ENCODE data around the gene HMGCS1. TPM values are rescaled to one million over a fixed set of nuclear protein-coding genes. Genes with fewer than 3 reads are reported as not detected.
A peak's percentile ranks its signal among the peaks of the same experiment; 100 is the strongest.
"Not testable (repeated sequence)": the region's sequence is repeated elsewhere in the genome, so short reads cannot be mapped to it uniquely, and the experiment has no call there.

HMGCS1 gene
- 23.1 TPM for total RNA-seq
- long read RNA-seq, partial matches to known transcripts, result 0 of 1 reads
- long read RNA-seq, other reads (novel, unspliced or antisense), result 0 of 1 reads

DNA sequence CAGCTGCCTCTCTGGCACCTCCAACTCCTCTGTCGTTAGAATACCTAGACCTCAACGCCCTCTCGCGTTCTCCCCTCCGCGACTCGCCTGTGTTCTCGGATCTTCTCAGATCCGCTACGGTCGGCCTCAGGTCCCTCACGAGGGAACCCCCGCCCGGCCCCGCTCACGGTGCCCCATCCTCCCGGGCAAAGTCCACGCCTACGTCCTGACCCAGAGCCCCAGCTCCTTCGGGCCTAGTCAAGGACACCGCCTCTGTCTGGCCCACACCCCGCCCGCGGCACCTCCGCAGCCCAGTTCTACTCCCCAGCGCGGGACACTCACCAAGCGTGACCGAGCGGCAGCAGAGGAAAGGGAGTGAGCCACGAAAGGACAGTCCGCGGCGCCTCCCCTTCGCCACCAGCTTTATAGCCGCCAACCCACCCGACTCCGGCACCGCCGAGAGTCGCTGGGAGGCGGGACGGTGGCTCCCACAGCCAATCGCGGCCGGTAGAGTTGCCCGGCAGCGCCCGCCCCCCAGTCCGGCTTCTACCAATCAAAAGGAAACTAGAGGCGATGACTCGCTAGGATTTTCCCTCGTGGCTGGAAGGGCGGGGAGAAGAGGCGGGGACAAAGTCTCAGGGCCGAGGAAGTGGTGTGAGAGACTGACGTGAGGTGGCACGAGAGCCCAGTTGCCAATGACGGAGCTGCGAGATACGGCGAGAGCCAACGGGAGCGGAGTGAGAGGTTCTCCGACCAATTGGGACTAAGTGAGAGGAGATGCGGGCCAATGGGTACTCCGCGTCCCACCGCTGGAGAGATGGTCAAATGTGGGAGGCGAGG, at the start of gene HMGCS1:
Gene HMGCS1, minus strand, starts transcription at position 378 of the 819 bp plus-strand sequence. CDS start 14,447 bp downstream, outside the sequence.
- peak; percentile 98 for DNase-seq (ENCODE audit: missing footprints)
- ATAC-seq, result peak; percentile 99
- intact Hi-C loops (cut with DNase I), result loop anchor here (2.0 to 5.0 kb wide), 3 partner anchors 169 to 246 kb away; partner anchors contain the start of genes TMEM267 and ZNF131

DNA sequence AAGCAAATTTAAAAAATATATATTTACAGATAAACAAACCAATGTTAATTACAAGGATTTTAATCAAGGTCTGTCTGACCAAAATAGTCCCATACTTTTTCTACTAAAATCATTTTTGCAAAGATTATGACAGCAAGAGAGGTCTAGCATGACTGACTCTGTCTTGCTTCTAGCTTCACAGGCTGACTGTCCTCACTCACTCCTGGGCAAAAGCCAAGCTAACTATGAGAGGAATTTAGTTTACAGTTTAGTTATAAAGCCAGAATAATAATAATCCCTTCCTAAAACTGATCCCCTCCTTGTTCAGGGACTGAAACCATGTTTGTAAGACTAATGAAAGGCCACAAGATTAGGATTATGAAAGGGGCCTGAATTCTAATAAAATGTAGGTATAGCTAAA, 45.5 kb upstream of the HMGCS1 start:
- intact Hi-C loops (cut with DNase I), result no loop called here
- DNase-seq (ENCODE audit: missing footprints) (no peak), ATAC-seq (no peak)

DNA sequence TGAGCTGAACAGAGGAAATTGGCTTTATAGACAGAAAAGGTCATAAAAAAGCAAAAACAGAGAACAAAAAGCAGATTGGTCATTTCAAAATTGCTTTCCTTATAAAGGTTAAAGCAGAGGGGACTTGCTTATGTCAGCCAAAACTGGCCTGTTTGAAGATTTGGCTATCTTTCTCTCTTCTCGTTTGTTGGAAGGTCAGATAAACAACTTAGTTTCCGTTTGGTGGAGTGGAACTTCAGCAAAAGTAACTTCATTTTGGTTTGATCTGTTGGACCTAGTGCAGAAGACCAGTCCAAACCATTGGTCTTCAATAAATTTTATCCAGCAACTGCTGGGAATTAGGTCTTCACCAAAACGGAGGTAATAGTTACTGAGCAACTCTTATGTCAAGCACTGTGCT, 45.1 kb upstream of the HMGCS1 start:
- intact Hi-C loops (cut with DNase I), result no loop called here
- no peak for ATAC-seq
- no peak for DNase-seq (ENCODE audit: missing footprints)

DNA sequence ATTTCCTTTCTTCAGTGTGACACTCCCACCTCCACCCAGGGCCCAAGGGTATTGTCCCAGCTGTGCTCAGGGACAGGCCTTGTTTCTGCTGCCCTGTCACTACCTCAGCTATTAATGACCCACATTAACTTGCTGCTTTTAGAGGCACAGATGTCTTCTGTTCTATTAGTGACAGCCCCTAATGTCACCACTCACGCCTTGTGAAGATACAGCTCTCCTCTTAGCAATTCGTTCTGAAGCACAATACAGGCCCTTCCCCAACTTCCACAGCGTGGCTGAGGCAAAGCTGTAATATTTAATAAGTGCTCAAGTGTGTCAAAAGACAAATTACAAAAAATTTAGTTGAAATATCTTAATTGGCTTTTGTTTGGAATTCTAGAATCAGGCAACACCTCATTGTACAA, 44.7 kb upstream of the HMGCS1 start:
- ATAC-seq (peak; percentile 69), DNase-seq (ENCODE audit: missing footprints) (no peak)
- intact Hi-C loops (cut with DNase I), result no loop called here

DNA sequence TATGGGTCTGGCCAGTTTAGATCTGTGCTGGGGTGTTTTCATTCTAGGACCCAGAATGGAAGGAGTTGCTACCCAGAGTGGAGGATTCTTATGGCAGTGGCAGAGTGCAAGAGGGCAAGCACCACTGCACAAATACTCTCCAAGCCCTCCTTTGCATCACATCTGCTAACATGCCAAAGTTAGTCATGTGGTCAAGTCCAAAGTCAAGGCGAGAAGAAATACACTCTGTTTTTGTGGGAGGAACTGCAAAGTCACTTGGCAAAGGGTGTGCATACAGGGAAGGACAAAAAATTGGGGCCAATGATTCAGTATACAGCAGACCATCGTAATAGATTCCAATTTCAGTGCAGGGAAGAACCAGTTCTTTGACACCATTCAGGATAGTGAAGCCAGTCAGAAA, 43.9 kb upstream of the HMGCS1 start:
- peak; percentile 73 for ATAC-seq
- no peak for DNase-seq (ENCODE audit: missing footprints)
- intact Hi-C loops (cut with DNase I), result no loop called here

DNA sequence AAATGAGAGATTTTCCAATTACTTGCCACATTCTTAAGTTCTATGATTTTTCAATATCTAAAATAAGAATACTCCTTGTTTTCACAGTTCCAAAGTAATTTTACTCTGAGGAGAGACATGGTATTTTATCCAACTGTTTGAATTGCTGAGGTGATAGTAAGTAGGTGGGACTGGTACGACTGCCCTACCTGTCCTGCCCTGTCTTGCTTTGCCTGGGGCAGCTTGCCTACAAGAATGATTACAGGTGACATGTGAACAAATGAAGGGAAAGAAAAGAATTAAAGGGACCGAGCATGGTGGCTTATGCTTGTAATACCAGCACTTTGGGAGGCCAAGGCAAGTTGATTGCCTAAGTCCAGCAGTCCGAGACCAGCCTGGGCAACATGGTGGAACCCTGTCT, 41.6 kb upstream of the HMGCS1 start:
- no peak for DNase-seq (ENCODE audit: missing footprints)
- no peak for ATAC-seq
- intact Hi-C loops (cut with DNase I), result no loop called here

DNA sequence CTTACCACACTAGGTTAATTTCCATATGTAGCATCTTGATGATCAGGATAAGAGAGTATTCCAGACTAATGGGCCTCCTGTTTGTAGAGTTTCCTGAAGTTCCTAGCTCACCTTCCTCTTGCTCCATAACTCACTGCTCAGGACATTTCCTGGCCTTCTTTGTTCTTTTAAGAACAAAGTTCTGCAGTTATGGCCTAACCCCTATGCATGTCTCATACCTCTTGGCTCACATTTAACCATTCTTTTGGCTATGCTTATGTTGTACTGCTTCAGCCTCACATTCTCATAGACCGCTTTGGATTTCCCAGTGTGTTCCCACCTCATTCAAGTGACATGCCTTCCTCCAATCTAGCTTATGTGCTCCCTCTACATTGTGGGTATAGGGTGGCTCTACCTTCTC, 40.5 kb upstream of the HMGCS1 start:
- ATAC-seq (no peak), DNase-seq (ENCODE audit: missing footprints) (no peak)
- intact Hi-C loops (cut with DNase I), result no loop called here

DNA sequence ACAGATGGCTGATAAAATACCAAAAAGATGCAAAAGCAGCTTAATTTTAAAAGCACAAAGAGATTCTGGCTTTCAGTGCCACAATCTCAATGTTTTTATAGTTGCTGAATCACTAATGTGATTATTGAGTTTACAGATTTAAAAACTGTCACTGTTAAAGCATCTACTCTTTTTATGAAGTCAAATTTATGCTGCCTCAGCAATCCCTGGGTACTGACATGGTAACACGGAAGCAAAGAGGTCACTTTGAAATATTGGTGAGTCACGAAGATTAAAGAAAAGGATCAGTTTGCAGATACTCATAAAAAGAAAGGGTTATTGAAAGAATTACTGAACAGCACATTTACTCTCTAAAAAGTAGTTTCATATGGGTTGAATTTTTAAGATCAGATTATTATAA, 39.7 kb upstream of the HMGCS1 start:
- no peak for ATAC-seq
- no peak for DNase-seq (ENCODE audit: missing footprints)
- intact Hi-C loops (cut with DNase I), result no loop called here

DNA sequence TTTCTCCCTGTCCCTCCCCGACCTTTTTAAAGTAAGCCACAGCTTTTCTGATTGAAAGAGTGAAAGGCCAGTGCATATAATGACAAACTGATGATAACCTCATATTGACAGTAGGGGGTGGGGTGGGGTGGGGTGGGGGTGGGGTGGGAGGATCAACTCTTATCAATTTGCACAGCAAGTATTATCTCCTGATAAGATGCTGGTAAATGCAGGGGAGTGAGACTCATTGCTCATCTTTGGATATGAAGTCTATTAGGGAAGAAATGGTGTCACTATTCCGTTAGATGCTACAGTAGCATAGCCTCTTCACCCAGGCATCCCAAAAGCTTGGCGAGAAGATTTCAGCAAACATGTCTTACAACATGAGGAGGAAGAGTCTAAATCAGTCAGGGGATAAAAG, 38.9 kb upstream of the HMGCS1 start:
- intact Hi-C loops (cut with DNase I), result no loop called here
- no peak for DNase-seq (ENCODE audit: missing footprints)
- no peak for ATAC-seq

DNA sequence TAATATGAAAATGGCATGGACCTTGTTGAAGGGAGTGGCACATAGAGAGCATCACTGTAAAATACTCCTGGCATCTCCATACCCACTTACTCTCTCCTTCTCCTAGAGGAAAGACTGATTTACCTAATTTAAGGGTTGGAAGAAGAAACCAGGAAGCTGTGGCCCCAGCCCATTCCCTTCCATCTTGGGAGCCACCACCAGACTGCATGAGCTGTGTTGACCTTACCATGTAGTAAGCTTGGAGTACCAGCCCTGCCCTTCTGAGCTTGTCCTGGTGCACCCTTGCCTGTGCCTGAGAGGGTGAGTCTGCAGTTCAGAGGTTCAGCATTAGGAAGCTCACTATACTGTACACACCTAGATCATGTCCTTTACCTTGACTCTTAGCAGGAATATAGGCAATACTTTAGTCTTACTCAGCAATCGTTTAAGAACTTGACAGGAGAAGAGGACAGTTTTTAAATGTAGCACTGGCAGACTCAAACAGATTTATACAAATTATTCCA, 35.7 kb upstream of the HMGCS1 start:
- ATAC-seq, result no peak
- DNase-seq (ENCODE audit: missing footprints), result no peak
- intact Hi-C loops (cut with DNase I), result no loop called here

DNA sequence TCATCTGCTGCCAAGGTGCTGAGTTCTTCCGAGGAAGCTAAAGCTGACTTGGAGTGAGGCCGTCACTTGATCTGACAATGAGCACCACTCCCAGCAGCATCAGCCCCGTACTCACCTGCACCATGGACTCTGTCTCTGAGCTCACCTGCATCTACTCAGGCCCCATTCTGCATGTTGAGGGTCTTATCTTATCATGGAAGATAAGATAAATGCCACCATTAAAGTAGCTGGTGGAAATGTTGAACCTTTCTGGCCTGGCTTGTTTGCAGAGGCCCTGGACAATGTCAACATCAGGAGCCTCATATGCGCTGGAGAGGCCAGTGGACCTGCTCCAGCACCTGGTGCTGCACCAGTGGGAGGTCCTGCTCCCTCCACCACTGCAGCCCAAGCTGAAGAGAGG, 35.0 kb upstream of the HMGCS1 start:
- DNase-seq (ENCODE audit: missing footprints), result no peak
- intact Hi-C loops (cut with DNase I), result no loop called here
- no peak for ATAC-seq

DNA sequence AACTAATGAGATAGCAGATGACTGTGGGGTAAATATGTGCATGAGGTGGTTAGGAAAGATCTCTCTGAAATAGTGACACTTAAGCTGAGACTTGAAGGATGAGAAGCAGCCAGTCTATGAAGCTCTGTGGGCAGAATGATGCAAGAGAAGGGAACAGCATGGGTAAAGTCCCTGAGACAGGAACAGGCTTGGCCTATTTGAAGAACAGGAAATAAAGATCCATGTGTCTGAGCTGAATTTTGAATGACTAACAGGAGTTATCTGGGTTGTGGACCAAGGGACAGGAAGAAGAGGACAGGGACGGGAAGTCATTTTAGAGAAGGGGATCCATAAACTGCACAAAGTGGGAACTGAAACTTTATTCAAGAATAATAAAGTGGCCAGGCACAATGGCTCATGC, 25.6 kb upstream of the HMGCS1 start:
- intact Hi-C loops (cut with DNase I), result no loop called here
- ATAC-seq (no peak), DNase-seq (ENCODE audit: missing footprints) (no peak)

DNA sequence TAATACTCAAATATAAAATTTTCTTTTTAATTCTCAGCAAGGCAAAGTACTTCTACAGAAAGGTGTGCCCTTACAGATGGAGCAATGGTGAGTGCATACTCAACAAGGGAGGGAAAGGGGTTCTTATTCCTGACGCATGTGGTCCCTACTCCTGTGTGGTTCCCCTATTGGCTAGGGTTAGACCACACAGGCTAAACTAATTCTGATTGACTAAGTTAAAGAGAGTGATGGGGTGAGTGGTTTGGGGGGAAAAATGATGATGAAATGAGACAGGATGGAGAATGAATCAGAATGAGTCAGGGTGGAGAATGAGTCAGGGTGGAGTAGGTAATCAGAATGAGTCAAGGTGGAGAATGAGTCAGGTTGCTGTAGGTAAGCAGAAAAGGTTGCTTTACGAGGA, 22.9 kb upstream of the HMGCS1 start:
- no peak for ATAC-seq
- no peak for DNase-seq (ENCODE audit: missing footprints)
- intact Hi-C loops (cut with DNase I), result no loop called here

DNA sequence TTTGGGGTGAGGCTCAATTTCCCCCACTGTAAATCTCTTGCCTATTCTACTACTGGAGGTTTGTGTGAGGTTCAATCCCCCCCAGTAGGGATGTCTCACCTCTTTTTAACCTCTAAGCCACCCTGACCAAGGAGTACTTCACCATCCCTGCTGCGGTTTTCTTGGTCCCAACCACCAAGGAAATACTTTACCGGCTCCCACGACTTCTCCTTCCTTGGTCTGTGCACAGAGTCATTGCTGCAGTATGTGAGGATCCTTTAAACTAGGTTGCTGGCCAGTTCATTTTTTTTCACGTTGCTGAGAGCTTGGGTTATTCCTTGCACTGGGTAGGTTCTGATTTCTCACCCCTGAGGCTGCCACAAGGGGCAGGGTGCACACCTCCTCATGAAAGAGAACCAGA, 22.5 kb upstream of the HMGCS1 start:
- DNase-seq (ENCODE audit: missing footprints), result no peak
- no peak for ATAC-seq
- intact Hi-C loops (cut with DNase I), result no loop called here

DNA sequence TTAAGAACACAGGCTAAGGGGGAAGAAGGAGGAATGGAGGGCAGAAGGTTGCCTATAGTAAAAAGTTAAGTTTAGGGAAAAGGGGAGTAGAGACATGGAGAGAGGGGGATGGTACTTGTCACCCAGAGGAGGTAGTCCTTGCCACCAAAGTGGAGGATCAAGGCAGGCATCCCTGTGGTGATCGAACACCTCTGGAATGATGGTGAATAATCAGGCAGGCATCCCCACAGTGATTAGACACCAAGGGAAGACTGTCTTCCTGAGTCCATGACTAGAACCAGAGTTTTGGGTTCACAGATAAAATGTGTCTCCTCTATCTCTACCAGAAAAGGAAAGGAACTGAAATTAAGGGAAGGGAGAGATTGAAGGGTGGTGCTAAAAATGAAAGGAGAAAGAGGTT, 19.2 kb upstream of the HMGCS1 start:
- ATAC-seq (no peak), DNase-seq (ENCODE audit: missing footprints) (no peak)
- intact Hi-C loops (cut with DNase I), result no loop called here

DNA sequence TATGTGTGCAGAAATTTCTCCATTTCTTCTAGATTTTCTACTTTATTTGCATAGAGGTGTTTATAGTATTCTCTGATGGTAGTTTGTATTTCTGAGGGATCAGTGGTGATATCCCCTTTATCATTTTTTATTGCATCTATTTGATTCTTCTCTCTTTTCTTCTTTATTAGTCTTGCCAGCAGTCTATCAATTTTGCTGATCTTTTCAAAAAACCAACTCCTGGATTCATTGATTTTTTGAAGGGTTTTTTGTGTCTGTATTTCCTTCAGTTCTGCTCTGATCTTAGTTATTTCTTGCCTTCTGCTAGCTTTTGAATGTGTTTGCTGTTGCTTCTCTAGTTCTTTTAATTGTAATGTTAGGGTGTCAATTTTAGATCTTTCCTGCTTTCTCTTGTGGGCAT, 12.4 kb upstream of the HMGCS1 start:
- ATAC-seq; intact Hi-C loops (cut with DNase I); DNase-seq (ENCODE audit: missing footprints): not testable (repeated sequence)

DNA sequence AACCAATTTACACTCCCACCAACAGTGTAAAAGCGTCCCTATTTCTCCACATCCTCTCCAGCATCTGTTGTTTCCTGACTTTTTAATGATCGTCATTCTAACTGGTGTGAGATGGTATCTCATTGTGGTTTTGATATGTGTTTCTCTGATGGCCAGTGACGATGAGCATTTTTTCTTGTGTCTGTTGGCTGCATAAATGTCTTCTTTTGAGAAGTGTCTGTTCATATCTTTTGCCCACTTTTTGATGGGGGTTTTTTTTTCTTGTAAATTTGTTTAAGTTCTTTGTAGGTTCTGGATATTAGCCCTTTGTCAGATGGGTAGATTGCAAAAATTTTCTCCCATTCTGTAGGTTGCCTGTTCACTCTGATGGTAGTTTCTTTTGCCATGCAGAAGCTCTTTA, 10.3 kb upstream of the HMGCS1 start:
- ATAC-seq; DNase-seq (ENCODE audit: missing footprints); intact Hi-C loops (cut with DNase I): not testable (repeated sequence)

DNA sequence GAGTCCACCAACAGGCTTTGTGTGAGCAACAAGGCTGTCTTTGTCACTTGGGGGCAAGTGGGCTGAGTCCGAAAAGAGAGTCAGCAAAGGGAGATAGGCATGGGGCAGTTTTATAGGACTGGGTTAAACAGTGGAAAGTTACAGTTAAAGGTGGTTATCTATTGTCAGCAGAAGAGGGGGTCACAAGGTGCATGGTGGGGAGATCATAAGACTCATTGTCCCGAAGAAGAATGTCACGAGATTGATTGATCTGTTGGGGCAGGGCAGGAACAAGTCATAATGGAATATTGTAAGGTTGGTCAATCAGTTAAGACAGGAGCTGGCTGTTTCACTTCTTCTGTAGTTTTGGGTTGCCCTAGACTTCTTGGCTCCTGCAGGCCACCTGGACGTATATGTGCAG, 7.6 kb upstream of the HMGCS1 start:
- intact Hi-C loops (cut with DNase I), result no loop called here
- ATAC-seq, result no peak

DNA sequence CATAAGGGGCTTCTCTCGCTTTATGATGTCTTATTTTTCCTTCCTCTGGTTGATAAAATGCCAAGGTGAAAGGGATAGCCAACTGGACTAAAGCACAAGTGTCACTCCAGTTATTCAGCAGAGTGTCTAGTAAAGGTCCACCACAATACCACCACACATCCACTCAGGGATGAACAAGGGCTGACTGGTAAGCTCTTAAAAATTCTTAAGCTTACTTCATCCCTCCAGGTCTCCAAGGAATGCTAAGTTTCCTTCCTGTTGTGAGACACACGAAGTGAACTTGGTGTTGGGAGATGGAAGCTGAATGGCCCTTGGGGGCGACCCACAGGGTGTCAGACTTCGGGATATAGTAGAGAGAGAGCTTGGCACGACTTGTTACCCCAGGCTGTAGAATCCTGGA, 3.2 kb upstream of the HMGCS1 start:
- ATAC-seq, result no peak
- intact Hi-C loops (cut with DNase I), result no loop called here
- no peak for DNase-seq (ENCODE audit: missing footprints)

More for the DNA sequence above, 7.6 kb upstream of the HMGCS1 start:
- DNase-seq (ENCODE audit: missing footprints), result no peak

DNA sequence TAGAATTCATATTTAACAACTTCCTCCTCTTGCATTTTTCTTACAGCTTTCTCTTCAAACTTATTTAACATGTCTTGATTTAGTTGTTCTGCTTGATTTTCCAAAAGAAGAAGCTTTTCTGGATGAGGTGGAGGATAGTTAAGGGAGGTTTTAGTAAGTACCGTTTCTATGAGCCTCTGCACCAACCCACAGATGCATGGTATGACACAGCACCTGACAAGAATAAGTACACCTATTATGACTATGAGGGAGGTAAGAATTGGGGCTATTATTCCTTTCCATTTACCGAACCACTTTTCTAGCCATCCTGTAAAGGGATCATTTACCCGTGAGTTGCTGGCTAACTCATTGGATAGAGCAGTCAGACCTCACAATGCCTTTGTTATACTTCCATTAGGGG, 2.5 kb upstream of the HMGCS1 start:
- intact Hi-C loops (cut with DNase I), result no loop called here
- ATAC-seq (no peak), DNase-seq (ENCODE audit: missing footprints) (no peak)

DNA sequence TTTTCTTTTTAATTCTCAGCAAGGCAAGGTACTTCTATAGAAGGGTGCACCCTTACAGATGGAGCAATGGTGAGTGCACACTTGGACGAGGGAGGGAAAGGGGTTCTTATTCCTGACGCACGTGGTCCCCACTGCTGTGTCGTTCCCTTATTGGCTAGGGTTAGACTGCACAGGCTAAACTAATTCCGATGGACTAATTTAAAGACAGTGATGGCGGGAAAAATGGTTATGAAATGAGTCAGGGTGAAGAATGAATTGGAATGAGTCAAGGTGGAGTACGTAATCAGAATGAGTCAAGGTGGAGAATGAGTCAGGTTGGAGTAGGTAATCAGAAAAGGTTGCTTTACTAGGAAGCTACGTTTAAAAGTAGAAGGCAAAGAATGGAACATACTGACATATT, 2.1 kb upstream of the HMGCS1 start:
- intact Hi-C loops (cut with DNase I), result no loop called here
- ATAC-seq (no peak), DNase-seq (ENCODE audit: missing footprints) (no peak)
